HL-60 (cell line): ENCODE measurements around the gene EPHB4.

ENCODE experiments used
- CTCF ChIP-seq: IDR thresholded peaks from one replicate; pipeline ENCODE4 v1.5.1; 2011; ENCODE audit warnings: low read length, control low read depth, inconsistent platforms; ENCODE audit not compliant: insufficient read depth
- GABPA ChIP-seq: IDR thresholded peaks from 2 replicates; pipeline ENCODE4 v1.6.1; 2012; ENCODE audit warnings: low read depth
- POLR2AphosphoS5 ChIP-seq: IDR thresholded peaks from 2 replicates; pipeline ENCODE4 v1.6.1; 2012; ENCODE audit warnings: low read depth
- SPI1 ChIP-seq: IDR thresholded peaks from 2 replicates; pipeline ENCODE4 v1.6.1; 2012; ENCODE audit warnings: low read depth, mild to moderate bottlenecking, borderline replicate concordance
- TF ChIP-seq, protein P1 (sequence below): IDR thresholded peaks from 2 replicates; pipeline ENCODE4 v1.6.1; 2012; ENCODE audit warnings: low read depth; ENCODE audit not compliant: insufficient replicate concordance

GRCh38 chr7:100808354-100808875 is 18.9 kb downstream of the EPHB4 start:
- TF ChIP-seq POLR2AphosphoS5 (no peak), CTCF (no peak), SPI1 (no peak), GABPA (no peak)
- TF ChIP-seq, protein P1, sequence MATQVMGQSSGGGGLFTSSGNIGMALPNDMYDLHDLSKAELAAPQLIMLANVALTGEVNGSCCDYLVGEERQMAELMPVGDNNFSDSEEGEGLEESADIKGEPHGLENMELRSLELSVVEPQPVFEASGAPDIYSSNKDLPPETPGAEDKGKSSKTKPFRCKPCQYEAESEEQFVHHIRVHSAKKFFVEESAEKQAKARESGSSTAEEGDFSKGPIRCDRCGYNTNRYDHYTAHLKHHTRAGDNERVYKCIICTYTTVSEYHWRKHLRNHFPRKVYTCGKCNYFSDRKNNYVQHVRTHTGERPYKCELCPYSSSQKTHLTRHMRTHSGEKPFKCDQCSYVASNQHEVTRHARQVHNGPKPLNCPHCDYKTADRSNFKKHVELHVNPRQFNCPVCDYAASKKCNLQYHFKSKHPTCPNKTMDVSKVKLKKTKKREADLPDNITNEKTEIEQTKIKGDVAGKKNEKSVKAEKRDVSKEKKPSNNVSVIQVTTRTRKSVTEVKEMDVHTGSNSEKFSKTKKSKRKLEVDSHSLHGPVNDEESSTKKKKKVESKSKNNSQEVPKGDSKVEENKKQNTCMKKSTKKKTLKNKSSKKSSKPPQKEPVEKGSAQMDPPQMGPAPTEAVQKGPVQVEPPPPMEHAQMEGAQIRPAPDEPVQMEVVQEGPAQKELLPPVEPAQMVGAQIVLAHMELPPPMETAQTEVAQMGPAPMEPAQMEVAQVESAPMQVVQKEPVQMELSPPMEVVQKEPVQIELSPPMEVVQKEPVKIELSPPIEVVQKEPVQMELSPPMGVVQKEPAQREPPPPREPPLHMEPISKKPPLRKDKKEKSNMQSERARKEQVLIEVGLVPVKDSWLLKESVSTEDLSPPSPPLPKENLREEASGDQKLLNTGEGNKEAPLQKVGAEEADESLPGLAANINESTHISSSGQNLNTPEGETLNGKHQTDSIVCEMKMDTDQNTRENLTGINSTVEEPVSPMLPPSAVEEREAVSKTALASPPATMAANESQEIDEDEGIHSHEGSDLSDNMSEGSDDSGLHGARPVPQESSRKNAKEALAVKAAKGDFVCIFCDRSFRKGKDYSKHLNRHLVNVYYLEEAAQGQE: no peak
